ENCODE measurements around the gene ZNF280C.

The ZNF280C gene

DNA sequence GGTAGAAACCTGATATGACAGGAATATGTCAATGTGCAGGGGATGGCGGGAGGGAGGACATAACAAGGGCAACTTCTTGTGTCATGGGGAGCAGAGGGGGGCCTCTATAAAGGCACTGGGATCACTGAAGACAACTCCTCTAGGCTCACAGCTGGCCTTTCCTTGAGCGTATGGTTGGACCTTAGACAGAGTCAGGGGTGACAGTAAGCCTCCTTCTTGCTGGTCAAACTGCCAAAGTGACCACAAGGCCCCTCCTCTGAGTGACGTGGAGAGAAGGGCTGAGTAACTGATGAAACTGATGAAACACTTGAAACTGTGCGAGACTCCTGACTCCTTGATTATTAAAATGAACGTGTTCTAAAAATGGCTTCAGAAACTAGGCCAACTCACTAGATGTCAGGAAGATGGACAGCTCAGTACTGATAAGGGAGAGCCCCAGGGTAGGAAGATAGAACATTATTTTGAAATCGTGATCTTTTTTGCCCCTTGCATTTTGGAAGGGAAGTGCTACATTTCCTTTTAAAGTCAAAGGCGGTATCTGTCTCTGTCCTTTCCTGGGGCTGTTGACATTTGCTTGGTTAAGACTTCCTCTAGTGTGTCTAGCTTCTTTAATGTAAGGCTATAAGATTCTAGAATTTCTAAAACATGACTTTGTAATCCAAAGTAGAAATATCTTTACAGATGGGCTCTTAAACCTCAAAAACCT lies 95.4 kb downstream of the ZNF280C start:
- no peaks in the 10 kb centered on the region for H3K36me3 ChIP-seq (ENCODE audit: control insufficient read depth, insufficient read depth, low read length)
- peak overlapping the region; percentile 17 for H3K4me2 ChIP-seq (ENCODE audit: low read length)
- H3K4me1 ChIP-seq = no peaks in the 10 kb centered on the region
- H3K79me2 ChIP-seq = no peaks in the 10 kb centered on the region
- H3K4me3 ChIP-seq (ENCODE audit: low read depth, low read length) = no peak overlapping the region
- no peak overlapping the region for H3K9ac ChIP-seq
- no peaks in the 10 kb centered on the region for H3K9me3 ChIP-seq (ENCODE audit: control insufficient read depth, low read length)
- H3K27ac ChIP-seq = peak overlapping the region; percentile 51
- H2AFZ ChIP-seq = peak overlapping the region; percentile 60
- H3K27me3 ChIP-seq (ENCODE audit: control insufficient read depth, insufficient read depth, low read length) = no peaks in the 10 kb centered on the region
- TF ChIP-seq, protein P1, sequence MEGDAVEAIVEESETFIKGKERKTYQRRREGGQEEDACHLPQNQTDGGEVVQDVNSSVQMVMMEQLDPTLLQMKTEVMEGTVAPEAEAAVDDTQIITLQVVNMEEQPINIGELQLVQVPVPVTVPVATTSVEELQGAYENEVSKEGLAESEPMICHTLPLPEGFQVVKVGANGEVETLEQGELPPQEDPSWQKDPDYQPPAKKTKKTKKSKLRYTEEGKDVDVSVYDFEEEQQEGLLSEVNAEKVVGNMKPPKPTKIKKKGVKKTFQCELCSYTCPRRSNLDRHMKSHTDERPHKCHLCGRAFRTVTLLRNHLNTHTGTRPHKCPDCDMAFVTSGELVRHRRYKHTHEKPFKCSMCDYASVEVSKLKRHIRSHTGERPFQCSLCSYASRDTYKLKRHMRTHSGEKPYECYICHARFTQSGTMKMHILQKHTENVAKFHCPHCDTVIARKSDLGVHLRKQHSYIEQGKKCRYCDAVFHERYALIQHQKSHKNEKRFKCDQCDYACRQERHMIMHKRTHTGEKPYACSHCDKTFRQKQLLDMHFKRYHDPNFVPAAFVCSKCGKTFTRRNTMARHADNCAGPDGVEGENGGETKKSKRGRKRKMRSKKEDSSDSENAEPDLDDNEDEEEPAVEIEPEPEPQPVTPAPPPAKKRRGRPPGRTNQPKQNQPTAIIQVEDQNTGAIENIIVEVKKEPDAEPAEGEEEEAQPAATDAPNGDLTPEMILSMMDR (IDR thresholded peaks at IDR 0.05) = no peak

DNA sequence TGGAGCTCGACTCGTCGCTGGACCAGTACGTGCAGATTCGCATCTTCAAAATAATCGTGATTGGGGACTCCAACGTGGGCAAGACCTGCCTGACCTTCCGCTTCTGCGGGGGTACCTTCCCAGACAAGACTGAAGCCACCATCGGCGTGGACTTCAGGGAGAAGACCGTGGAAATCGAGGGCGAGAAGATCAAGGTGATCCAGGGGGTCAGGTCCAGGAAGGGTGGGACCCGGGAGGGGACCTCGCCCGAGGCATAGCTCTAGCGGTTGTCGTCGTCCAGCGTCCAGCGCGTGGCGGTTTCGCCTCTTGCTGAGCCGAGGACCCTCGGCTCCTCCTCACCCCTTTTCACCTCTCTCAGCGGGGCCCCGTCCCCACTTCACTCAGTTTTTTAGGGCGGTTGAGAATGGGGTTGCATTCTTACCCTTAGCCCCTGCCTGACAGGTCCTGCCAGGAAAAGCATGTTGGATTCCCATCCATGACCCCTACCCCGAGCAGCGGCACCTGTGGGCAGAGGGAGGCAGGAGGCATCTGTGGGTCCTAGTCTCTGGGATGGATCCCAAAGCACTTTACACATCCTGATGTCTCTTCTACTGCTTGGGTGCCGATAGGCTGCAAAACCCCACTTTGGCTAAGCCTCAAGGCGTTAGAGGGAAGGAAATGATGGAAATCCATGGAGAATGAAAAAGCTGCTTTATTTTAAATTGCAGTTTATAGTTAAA lies 96.4 kb downstream of the ZNF280C start:
- Histone ChIP-seq H3K27me3 (ENCODE audit: control insufficient read depth, insufficient read depth, low read length) (no peaks in the 10 kb centered on the region), H3K27ac (no peak overlapping the region), H3K4me2 (ENCODE audit: low read length) (peak overlapping the region; percentile 67), H3K36me3 (ENCODE audit: control insufficient read depth, insufficient read depth, low read length) (no peaks in the 10 kb centered on the region), H3K9me3 (ENCODE audit: control insufficient read depth, low read length) (no peaks in the 10 kb centered on the region), H3K79me2 (no peaks in the 10 kb centered on the region), H2AFZ (peak overlapping the region; percentile 80), H3K9ac (no peak overlapping the region), H3K4me3 (ENCODE audit: low read depth, low read length) (peak overlapping the region; percentile 49), H3K4me1 (no peaks in the 10 kb centered on the region)
- TF ChIP-seq, protein P1 (IDR thresholded peaks at IDR 0.05) = no peak

DNA sequence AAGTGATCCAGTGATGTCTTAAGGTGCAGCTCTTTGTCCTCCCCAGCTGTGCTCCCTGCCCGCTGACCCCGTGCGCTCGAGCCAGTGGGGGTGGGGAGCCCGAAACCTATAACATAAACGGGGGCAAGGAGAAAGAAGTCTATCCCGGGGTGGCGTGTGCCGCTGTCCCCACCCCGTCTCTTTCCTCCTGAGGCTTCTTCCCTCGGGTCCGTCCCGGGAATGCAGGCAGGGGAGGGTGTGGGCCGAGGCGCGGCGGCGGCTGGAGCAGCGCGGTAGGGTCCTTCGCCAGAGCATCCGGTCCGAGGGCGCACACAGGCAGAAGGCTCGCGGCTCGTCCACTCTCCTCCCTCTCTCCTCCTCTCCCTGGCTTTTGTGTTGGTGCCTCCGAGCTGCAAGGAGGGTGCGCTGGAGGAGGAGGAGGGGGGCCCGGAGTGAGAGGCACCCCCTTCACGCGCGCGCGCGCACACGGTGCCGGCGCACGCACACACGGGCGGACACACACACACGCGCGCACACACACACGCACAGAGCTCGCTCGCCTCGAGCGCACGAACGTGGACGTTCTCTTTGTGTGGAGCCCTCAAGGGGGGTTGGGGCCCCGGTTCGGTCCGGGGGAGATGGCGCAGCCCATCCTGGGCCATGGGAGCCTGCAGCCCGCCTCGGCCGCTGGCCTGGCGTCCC lies 97.1 kb downstream of the ZNF280C start, which contains the start of gene RAB33A:
RAB33A (plus strand) TSS at position 517 of the 681 bp plus-strand sequence; CDS start at position 618, 101 bp downstream.
- TF ChIP-seq, protein P1 (IDR thresholded peaks at IDR 0.05) = no peak
- peak within 1 kb of the TSS; percentile 67 for H3K4me2 ChIP-seq (ENCODE audit: low read length)
- H3K36me3 ChIP-seq (ENCODE audit: control insufficient read depth, insufficient read depth, low read length) = no peaks in the 10 kb centered on the region
- peak within 1 kb of the TSS; percentile 80 for H2AFZ ChIP-seq
- H3K27ac ChIP-seq = no peak within 1 kb of the TSS
- no peaks in the 10 kb centered on the region for H3K79me2 ChIP-seq
- H3K9ac ChIP-seq = no peak within 1 kb of the TSS
- H3K27me3 ChIP-seq (ENCODE audit: control insufficient read depth, insufficient read depth, low read length) = no peaks in the 10 kb centered on the region
- peak within 1 kb of the TSS; percentile 49 for H3K4me3 ChIP-seq (ENCODE audit: low read depth, low read length)
- H3K9me3 ChIP-seq (ENCODE audit: control insufficient read depth, low read length) = no peaks in the 10 kb centered on the region
- H3K4me1 ChIP-seq = peaks cover 1% of the 10 kb centered on the region

DNA sequence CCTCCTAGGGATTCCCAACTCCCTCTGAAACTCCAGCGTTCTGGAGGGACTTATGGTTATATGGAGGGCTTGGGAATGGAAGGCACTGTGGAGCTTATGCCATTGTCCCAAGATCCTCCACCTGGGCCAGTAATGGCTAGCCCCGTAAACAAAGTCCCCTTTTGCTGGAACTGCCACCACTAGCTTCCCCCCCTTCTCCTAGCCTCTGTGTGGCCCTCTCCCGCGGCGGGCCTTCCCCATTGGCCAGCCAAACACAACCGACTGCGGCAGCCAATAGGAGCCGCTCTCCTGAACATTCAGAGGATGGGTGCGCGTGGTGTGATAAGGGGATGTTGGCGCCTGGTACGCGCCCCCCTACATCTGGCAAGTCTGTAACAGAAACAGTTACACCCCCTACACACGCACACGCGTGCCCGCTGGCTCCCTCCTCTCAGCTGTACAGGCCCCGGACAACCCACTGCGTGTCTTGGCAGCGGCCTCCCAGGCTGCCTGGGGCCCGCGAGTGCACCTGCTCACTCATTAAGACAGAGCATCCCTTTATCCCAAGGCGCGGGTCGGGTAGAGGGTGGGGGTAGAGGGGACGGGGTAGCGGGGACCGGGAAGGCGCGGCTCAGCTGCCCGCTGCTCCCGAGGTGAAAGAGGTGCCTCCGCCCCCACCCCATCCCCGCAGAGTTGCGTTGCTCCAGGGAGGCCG lies 97.8 kb downstream of the ZNF280C start:
- Histone ChIP-seq H3K36me3 (ENCODE audit: control insufficient read depth, insufficient read depth, low read length) (no peaks in the 10 kb centered on the region), H3K9me3 (ENCODE audit: control insufficient read depth, low read length) (no peaks in the 10 kb centered on the region), H3K9ac (no peak overlapping the region), H3K4me2 (ENCODE audit: low read length) (peak overlapping the region; percentile 67), H3K4me1 (peaks cover 2% of the 10 kb centered on the region), H3K4me3 (ENCODE audit: low read depth, low read length) (peak overlapping the region; percentile 49), H2AFZ (peak overlapping the region; percentile 80), H3K27me3 (ENCODE audit: control insufficient read depth, insufficient read depth, low read length) (no peaks in the 10 kb centered on the region), H3K79me2 (no peaks in the 10 kb centered on the region), H3K27ac (no peak overlapping the region)
- TF ChIP-seq, protein P1 (IDR thresholded peaks at IDR 0.05) = no peak

All from parathyroid adenoma (tissue), 2 donors.